Medulla oblongata (tissue), 1 donor: Measurements from ENCODE around the gene TGIF2.
"Not testable (repeated sequence)": the region's sequence is repeated elsewhere in the genome, so short reads cannot be mapped to it uniquely, and the experiment has no call there.

Experiments
- DNase-seq: peaks from one replicate; pipeline ENCODE4 v3.0.0-alpha.2; 2015; ENCODE audit errors: extremely low spot score

The TGIF2 gene

DNA sequence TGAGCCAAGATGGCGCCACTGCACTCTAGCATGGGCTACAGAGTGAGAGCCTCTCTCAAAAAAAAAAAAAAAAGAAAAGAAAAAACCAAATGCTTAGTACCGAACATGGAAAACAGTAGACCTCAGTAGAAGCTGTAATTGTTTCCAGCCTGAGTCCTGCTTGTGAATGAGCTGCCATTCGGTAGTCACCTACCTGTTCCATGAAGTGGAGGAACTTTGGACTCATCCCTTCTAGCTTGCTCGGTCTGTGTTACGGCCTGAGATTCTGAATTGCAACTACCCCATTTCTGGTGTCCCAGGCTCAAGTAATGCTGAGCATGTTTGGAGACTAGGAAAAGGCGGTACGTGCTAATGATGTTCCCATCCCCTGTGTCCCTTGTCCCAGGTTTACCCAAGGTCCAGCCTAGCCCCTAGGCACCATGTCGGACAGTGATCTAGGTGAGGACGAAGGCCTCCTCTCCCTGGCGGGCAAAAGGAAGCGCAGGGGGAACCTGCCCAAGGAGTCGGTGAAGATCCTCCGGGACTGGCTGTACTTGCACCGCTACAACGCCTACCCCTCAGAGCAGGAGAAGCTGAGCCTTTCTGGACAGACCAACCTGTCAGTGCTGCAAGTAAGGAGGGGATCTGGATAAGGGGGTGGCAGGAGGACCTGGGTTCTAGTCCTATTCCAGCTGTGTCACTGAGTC is 5.1 kb downstream of the TGIF2 start:
- DNase-seq, result no peak

DNA sequence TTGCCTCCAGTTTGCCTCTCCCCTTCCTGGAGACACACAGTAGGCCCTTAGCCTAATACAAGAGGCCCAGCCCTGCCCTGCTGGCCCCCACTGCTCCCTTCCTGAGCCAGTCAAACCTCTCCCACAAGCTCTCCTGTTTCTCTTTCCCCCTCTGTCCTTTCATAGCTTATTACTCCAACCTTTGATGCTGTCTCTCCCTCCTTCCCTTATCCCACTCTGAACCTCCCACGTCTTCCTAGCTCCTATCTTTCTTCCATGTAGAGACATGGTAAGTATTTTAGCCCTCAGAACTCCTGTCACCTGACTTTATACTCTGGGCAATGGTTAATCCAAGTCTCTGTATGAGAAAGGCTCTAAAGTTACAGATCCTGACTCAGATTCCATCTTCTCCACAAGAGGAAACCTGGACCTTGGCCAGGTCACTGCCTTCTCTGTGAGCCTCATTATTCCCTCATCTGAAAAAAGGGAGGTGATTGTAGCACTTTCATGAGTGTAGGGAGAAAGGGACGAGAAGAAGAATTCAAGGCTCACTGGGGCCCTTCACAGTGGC is 6.7 kb downstream of the TGIF2 start:
- DNase-seq, result no peak

DNA sequence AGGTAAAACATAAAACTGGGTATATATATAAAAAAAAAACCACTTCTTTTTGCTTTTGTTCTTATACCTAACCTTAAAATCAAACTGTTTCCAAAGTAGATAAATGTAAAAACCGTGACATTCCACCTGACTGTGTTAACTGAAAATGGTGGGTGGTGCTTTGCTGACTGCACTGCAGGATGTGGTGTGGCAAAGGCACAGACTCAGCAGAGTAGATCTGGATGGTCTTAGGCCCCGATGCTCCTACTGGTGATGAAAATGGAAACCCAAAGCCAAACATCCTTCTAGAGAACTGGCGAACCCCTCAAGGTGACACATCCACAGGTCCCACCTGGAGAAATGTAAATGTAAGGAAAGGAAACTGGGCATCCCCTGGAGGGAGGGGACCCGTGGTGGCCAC is 8.9 kb downstream of the TGIF2 start:
- DNase-seq, result no peak

DNA sequence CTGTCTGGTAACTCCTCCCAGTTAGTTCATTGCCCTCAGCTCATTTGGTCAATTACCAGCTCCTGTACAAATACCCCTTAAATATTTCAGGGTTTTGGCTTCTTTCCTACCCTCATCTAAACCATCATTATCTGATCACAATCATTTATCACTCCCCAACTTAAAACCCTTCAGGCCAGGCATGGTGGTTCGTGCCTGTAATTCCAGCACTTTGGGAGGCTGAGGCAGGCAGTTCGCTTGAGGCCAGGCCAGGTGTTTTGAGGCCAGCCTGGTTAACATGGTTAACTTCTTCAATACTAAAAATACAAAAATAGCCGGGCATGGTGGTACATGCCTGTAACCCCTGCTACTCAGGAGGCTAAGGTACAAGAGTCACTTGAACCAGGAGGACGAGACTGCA is 9.4 kb downstream of the TGIF2 start:
- no peak for DNase-seq

DNA sequence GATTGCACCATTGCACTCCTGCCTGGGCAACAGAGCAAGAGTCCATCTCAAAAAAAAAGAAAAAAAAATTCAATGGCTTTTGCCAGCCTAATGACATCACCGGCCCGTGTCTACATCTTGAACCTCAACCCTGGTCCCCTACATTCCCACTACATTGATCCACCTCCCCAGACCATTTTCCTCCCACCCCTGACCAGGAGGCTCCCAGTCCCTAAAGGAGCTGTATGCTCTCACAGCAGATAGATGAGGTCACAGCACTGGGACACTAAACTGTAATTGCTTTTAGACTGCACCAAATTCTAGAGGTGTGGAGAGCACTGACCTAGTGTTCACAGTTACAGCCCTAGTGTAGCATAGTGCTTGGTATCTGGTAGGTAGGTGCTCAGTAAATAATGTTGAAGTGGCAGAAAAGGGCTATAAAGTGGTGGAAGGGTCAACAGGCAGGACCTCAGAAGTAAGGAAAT is 10.7 kb downstream of the TGIF2 start:
- DNase-seq, result no peak

DNA sequence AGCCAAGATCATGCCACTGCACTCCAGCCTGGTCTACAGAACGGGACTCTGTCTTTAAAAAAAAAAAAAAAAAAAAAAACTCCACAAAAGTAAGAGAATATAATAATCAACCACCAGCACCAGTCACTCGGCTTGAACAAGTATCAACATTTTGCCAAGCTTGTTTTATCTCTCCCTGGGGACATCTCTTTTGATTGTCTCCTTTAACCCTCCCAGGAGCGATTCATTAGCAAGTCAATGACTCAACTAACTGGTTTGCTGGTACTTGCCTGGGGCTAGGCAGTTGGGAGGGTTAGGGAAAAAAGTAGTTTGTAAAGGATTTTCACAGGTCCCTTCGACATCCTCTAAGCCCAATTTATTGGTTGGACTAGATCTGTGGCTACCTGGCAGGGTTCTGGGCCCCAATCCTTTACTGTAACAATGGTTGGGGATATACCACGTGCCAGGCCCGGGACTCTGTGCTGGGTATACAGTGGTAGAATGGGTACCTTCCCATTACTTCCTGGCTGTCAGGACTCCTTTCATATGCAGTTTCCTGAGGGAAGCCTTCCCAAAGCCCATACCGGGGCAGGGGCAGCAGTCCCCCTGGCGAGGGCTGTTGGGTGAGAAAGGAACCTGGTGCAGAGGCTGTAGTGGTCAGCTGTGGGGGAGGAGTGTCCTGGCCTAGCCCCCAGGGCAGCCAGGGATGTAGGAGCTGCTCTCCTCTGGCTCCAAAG is 12.2 kb downstream of the TGIF2 start:
- no peak for DNase-seq

DNA sequence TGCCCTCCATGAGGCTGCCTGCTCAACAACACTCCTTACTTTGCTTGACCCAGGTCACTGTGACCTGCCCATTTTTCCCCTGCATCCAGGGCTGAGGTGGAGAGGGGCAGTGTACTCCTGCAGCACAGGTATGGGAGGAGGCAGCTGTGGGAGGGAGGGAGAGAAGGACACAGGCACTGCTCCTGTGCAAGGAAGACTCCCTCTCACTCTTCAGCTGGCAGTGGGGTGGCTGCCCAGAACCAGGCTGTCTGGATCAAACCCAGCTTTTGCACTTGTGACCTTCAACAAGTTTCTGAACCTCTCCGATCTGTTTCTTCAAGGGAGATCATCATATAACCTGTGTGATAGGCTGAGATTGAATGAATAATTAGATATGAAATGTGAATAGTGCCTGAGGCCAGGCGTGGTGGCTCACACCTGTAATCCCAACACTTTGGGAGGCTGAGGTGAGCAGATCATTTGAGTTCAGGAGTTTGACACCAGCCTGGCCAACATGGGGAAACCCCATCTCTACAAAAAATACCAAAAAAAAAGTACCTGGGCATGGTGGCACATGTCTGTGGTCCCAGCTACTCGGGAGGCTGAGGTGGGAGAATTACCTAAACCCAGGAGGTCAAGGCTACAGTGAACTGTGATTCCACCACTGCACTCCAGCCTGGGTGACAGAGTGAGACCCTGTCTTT is 14.1 kb downstream of the TGIF2 start:
- DNase-seq, result no peak

DNA sequence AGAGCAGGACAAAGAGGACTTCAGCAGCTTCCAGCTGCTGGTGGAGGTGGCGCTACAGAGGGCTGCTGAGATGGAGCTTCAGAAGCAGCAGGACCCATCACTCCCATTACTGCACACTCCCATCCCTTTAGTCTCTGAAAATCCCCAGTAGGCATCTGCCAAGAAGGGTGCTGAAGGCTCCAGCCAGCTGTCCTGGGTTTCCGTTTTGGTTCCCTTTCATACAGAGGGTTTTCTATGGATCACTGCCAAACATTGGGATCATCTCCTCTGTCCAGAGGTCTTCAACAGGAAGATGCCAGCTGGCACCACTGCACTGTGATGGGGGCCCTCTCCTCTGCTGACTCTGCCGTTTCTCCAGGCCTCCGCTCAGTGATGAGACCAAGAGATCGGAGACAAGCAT is 17.9 kb downstream of the TGIF2 start:
- no peak for DNase-seq

DNA sequence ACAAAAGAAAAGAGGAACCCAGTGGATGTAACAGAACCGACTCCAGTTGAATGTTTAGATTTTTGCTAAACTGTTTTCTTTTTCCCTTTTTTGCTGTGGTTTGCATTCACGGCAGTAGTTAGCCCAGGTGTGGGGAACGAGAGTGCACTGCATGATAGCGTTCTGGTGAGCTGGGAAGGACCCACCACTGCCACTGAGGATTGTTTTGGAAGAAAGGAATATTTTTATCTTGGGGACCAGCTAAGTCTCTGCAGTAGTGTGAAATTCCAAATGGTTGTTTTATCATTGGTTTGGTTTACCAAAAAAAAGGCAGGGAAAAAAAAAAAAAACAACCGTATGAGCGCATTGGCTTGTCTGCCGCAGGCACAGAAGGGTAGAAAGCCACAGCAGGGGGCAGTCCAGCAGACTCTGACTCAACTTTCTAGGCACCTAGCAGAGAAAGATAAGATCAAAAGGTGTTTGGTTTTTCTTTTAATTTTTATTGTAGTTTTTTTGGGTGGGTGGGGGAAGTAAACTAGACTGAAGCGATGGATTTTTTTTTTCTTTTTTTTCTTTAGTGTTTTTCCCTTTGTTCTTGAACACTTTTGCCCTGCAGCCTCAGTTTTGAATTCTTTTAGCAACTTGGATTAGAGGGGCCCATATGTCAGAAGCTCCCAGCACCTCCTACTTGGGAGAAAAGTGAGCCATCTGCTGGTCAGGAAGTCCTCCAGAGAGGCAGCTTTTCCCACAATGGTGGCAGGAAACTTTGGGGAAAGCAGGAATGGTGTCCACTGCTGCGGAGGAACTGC is 18.7 kb downstream of the TGIF2 start:
- peak; percentile 57 for DNase-seq

DNA sequence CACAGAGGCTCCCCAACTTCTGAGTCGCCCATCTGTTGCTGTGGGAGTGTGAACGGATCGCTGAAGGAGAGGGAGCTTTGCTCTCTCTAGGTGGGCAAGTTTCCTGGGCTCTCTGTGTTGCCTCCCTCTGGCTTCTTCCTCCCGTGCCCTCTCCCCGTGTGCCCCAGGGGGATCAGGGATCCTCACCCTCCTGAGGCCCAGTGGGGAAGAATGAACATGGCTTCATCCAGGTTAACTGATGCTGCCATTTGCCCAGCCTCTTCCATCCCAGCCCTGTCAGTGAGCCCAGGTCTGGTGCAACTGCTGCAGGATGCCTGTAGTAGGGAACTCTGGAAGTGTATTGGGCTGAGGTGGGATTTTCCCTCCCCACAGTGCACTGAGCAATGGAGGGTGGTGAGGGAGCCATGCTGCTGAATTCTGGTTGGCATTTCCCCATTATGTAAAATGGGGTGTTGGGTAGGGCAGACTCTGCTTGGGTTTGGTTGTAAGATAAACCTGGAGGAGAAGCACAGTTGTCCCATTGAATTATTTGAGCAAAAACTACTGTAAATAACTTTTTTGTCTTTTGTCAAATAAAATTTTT is 20.0 kb downstream of the TGIF2 start:
- no peak for DNase-seq

DNA sequence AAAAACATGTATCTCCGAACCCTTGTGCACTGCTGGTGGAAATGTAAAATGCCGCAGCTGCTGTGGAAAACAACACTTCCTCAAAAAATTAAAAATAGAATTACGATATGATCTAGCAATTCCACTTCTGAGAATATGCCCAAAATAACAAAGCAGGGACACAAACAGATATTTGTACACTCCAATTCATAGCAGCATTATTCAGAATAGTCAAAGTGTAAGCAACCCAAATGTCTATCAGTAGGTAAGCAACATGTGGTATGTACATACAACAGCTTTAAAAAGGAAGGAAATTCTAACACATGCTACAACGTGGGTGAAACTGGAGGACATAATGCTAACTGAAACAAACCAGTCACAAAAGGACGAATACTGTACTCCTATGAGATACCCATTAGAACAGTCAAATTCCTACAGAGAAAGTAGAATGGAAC is 26.5 kb downstream of the TGIF2 start:
- DNase-seq, result peak; percentile 48

DNA sequence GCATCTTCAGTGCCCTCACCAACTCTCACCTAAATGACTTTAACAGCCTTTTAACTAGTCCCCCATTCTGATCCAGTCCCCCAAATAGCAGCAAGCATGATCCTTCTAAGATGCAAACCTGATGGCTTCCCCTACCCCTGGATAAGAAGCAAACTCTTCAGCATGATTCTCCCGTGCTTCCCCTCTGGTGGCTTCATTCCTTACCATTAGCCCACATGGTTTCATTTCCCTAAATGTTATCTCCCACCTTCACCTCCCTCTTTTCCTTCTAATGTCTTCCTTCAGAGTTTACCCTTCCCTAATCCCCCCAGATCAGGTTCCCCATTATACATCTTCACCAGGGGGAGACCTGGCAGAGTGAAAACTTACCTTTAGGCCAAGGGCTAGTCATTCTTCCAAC is 28.1 kb downstream of the TGIF2 start:
- peak; percentile 48 for DNase-seq

DNA sequence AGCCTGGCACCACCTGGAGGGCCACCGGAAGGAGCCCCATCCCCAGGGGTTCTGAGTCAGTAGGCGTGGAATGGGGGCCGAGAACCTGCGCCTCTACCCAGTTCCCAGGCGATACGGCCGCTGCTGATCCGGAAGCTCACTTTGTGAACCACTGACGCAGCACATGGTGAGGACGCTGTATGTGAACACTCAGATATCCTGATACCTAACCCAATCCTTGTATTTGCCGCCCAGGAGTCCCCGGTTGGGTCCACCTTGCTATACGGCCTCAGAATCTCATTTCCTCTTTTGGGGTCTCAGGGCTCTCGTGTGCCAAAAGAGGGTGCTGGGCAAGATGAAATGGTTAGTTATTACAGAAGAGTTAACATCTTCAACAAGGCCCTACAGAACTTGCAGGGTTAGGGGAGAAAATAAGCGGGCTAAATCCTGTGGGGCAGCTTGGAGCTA is 31.6 kb downstream of the TGIF2 start:
- DNase-seq, result no peak

DNA sequence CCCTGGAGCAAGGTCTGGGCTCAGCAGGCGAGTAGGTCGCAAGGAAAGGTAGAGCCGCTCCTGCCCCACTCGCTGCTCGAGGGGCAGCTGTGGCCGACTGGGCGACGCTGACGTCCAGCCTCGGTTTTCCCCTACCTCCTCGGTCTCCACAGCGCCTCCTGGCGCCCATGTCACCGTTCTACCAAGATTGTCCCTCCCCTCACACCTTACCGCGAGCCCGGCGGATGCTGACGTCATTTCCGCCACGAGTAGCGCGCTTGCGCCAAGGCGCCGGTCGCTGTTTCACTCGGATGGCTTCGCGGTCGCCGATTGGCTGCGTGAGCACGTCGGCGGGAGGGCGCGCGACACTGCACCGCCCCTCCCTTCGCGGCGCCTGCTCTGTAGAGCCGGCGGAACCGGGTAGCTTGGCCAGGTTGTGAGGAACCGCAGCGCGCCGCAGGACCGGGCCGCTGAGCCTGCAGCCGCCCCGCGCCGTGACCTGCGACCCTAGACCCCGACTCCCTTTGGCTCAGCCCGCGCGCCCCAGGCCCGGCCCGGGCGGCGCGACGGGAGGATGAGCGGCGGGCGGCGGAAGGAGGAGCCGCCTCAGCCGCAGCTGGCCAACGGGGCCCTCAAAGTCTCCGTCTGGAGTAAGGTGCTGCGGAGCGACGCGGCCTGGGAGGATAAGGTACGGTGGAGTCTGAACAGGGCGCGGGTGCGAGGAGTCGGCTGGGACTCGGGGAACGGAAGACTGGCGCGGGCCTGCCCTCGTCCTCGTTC is 32.2 kb downstream of the TGIF2 start, which contains the start of gene RAB5IF:
Gene RAB5IF, plus strand, starts transcription at position 381 of the 759 bp plus-strand sequence. Its CDS starts 173 bp downstream, at position 554.
- peak; percentile 98 for DNase-seq

DNA sequence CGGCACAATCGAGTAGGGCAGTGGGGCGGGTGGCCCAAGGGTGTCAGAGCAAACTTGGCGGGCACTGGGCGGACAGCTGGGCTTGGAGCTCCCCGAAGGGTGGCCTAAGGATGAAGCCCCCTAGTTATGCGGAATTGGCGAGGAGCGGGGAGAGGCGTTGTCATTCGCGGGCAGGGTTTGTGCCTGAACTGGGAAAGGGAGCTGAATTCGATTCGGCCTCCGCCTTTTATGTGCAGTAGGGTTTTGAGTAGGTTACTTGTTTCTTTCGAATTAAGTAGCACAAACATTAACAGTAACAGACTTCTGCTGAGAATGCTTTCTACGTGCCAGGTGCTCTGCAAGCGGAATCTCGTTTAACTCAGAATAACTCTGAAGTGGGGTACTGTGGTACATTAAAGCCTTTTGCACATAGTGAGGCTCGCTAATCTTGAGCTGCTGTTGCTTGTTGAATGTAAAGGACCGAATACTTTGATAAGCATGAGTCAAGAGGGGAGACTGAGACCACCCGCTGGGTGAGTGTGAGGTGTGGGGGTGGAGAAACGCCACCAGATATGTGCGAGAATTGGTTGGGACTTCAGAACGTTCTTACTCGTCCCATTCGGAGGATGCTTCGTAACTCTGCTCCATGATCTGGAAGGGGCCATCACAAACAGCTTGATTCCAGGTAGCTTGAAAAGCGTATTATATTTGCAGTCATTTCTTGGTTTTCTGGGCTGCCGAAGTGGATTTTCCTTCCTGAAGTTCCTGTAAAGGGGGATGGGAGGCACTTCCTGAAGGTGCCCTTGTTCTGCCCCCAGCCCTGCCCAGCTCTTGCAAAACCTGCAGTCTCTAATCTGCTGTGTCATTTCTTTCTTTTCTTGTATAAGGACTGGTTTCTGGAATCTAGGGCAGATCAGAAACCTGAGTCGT is 33.0 kb downstream of the TGIF2 start:
- DNase-seq, result no peak

DNA sequence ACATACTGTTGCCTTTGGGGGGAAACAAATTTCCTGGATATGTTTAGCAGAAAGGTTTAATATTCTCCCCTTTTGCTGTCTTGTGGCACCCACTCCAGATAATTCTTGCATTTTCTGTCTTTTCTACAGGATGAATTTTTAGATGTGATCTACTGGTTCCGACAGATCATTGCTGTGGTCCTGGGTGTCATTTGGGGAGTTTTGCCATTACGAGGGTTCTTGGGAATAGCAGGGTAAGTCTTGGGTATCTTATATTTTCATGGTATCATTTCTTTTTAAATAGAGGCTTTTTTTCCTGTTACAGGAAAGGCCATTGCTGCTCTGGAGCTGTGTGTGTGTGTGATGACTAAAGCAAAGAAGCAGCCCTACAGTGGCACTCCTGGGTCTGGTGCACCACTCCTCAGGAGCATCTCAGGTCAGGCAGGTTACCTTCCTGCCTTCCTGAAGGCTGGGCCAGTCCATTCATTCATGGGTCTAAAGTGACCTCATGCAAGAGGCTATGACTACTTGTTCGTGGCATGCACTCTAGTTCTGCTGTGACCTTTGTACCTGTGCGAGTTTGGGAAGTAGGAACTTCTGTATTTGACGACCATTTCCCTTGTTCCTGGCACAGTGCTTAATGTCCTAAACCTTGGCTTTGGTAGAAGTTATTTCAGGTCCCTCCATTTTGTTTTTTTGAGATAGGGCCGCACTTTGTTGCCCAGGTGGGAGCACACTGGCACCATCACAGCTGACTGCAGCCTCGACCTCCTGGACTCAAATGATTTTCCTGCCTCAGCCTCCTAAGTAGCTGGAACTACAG is 34.4 kb downstream of the TGIF2 start:
- DNase-seq, result no peak

DNA sequence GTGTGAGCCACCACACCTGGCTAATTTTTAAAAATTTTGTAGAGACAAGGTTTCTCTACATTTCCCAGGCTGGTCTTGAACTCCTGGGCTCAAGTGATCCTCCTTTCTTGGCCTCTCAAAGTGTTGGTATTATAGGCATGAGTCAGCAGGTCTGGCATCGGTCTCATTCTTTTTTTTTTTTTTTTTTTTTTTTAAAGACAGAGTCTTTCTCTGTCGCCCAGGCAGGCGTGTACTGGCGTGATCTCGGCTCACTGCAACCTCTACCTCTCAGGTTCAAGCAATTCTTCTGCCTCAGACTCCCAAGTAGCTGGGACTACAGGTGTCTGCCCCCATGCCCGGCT is 35.0 kb downstream of the TGIF2 start:
- DNase-seq, result not testable (repeated sequence)

DNA sequence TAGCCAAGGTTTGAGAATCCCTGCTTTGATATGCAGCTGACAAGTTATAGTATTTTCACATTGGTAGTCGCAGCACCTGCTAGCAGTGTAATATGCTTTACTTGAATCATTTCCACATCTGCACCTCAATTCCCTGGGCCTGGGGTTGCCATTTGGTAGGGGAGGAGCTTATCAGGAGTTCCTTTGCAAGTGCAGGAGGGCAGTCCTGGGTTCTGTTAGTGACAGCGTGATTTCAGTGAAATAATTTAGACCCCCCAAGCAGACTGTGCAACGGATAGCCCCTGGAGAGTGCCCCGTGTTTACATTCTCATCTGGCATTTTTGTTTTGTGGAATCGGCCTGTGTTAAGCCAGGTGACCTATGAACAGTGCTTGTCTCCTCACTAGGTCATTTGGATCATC is 38.2 kb downstream of the TGIF2 start:
- DNase-seq, result no peak

DNA sequence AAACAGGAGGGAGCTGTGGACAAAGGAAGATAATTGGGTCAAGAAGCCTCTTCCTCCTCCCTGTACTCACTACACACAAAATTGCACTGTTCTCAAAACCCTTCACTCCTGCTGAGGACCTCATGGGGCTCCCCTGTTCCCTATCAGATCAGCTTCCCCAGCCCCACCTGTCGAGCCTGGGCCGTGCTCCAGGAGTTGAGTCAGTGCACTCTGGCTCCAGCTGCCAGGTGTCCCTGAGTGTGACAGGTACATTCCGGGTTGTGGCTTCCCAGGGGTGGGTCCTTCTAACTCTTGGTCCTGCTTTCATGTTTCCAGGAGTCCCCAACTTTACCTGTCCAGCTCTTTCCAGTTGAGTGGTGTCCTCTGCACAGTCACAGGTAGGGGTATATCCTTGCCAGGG is 40.6 kb downstream of the TGIF2 start:
- DNase-seq, result no peak
